Breast epithelium (tissue), 3 donors: ENCODE data around the gene IGSF9B.

ENCODE experiments used
- POLR2A ChIP-seq: fragments of 450-650 bp; IDR thresholded peaks from one replicate; pipeline ENCODE4 v1.6.1; 2016; ENCODE audit warnings: antibody characterized with exemption, mild to moderate bottlenecking, moderate library complexity
- POLR2AphosphoS5 ChIP-seq, 3 donors: sonication (generic); formaldehyde crosslinking; IDR thresholded peaks; one replicate each; pipeline ENCODE4 v1.6.1; 2017; ENCODE audit warnings: antibody characterized with exemption in 3 of 3
- TF ChIP-seq, protein P1 (sequence below), 3 donors: fragments of 450-650 bp; IDR thresholded peaks; one replicate each; pipeline ENCODE4 v1.5.1; 2016 to 2017; ENCODE audit warnings: antibody characterized with exemption in 3 of 3, mild to moderate bottlenecking in 3 of 3, moderate library complexity in 3 of 3

- TF ChIP-seq POLR2A: no peak
- no peak for TF ChIP-seq POLR2AphosphoS5 (IDR thresholded peaks at IDR 0.05)
- TF ChIP-seq, protein P1, sequence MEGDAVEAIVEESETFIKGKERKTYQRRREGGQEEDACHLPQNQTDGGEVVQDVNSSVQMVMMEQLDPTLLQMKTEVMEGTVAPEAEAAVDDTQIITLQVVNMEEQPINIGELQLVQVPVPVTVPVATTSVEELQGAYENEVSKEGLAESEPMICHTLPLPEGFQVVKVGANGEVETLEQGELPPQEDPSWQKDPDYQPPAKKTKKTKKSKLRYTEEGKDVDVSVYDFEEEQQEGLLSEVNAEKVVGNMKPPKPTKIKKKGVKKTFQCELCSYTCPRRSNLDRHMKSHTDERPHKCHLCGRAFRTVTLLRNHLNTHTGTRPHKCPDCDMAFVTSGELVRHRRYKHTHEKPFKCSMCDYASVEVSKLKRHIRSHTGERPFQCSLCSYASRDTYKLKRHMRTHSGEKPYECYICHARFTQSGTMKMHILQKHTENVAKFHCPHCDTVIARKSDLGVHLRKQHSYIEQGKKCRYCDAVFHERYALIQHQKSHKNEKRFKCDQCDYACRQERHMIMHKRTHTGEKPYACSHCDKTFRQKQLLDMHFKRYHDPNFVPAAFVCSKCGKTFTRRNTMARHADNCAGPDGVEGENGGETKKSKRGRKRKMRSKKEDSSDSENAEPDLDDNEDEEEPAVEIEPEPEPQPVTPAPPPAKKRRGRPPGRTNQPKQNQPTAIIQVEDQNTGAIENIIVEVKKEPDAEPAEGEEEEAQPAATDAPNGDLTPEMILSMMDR (IDR thresholded peaks at IDR 0.05): no peak
These were observed 51.8 kb downstream of the IGSF9B start for GRCh38 chr11:133904818-133905515.
